LHCN-M2 (cell line): ENCODE measurements around the gene RAD51B. TPM values are rescaled to one million over a fixed set of nuclear protein-coding genes. Genes with fewer than 3 reads are reported as not detected.

Experiments
- DNase-seq: peaks from one replicate; pipeline ENCODE4 v3.0.0-alpha.2; 2012; ENCODE audit warnings: low read depth
- total RNA-seq: library from RNA; depleted of rRNA; stranded (reverse); fragments of >200 nt; gene quantifications from 2 replicates; pipeline ENCODE4 v1.2.3, GENCODE V29; 2014

Gene RAD51B
- total RNA-seq, 1 experiment from 2014 or later, result 14.5 TPM

DNA sequence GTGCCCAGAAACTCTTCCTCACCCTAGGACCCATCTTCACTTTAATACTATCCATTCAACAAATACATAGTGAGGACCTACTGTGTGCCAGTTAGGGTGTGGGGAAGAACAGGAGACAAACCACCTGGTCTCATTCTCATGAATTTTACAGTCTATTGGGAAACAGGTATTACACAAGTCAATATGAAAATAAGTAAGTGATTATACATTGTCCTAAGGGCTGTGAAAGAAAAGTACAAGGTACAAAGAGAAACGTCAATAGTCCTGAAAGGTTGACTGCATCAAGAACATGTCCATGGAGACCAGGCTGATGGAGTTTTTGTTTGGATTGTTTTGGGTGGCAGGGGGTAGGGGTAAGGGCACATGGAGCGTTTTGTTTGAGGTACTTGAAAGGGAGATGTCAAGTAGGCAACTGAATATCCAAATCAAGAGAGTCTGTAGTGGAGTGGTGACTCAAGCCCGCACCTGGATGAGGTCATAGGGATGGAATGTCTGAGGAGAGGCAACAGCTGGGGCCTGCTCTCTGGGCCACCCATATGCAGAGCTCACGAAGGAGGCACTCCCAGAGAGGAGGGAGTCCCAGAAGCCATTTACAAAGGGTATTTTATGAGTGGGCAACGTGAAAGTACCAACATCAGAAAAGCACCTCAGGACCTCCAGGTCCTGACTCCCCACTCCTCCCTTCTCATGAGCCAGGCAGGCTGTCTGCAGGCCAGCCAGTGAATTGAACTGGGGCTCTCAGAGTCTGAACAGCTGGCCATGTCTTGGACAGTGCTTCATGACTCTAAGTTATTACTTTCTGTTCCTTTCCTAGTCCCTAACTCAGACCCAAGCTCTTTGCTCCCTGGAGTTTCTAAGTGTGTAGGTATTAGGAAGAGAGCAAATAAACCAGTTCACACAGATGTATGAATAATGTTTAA is 701.3 kb downstream of the RAD51B start:
- peak; percentile 58 for DNase-seq

DNA sequence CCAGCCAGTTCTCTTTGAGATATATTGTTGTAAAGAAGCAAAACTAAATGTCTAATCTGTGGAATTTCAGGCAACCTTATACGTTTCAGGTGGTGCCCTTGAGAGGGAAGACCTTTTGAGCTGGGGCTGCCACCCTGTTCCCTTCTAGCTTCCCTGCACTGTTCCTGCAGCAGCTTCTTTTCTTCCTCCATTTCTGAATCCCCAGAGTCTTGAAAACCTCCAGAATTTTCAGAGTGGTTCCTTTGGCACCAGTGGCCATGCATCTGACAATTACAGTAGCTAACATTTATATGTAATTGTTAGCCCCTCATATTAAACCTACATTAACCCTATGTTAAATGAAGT is 702.0 kb downstream of the RAD51B start:
- no peak for DNase-seq

DNA sequence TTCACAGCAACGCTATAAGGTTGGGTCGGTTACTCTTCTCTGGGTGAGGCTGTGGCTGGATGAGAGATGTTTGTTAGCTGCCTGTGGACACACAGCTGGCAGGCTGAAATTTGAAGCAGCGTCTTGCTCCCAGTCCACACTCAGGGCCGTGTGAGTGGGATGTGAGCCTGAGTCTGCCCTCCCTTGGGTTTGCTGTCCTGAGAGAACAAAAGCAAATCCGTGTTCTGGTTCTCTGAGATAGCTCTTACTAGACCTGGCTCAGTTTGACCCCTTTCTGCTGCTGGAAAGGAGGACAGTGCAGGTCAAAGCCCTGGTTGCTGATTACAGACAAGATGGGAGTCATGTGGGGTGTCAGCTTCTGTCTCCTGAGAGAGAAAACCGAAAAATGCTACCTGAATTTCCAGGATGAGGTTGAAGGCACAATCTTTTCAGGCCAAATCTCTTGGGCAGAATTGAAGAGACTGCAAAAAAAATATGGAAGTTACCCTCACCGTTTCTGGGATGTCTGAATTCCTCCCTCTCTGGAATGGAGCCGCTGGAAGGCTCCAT is 702.5 kb downstream of the RAD51B start:
- no peak for DNase-seq

DNA sequence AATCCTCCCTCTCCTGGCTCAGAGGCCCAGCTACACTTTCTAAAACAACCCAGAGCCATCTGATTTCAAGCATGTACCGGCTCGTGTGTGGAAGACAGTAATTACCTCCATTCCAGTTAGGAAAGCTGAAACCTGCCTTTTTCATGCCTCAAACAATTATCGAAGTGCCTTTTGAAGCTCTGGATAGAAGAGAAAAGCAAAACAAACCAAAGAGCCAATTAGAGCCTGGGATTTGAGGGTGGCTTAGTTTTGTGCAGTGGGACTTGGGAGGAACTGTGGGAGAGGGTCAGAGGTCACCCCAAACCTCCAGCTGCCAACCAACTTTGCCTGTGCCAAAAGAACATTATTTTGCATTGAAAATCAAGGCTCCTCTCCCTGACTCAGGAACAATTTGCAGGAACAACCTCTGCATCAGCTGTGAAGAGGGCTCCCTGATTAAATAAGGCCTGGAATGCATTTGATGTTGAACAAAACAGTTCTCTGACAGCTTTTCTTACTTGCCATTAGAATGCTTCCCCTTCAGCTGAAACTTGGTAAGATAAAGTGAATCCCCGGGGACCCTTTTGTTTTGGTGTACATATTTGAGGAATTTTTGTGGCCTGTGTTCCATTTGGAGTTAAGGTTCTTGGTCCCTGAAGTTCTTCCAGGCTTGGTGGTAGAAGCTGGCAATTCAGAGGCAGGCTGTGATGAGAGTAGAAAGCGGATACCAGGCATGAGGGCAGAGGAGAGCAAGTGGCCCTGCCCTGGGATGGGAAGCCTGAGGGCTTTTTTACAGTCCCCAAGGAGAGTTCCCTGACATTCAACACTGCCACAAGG is 703.1 kb downstream of the RAD51B start:
- peak; percentile 76 for DNase-seq

DNA sequence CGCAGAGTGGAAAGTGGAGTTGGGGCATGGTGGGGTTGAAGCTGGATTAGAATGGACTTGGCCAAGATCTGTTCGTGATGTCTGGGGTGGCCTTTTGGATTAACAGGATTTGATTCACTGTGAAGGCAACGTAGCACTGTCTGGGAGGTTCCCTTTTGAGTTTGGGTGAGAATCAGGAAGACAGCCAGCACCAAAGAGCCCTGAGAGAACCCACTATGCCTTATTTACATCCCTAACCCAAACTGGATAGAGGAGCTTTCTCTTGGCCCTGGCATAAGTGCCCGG is 703.7 kb downstream of the RAD51B start:
- no peak for DNase-seq

DNA sequence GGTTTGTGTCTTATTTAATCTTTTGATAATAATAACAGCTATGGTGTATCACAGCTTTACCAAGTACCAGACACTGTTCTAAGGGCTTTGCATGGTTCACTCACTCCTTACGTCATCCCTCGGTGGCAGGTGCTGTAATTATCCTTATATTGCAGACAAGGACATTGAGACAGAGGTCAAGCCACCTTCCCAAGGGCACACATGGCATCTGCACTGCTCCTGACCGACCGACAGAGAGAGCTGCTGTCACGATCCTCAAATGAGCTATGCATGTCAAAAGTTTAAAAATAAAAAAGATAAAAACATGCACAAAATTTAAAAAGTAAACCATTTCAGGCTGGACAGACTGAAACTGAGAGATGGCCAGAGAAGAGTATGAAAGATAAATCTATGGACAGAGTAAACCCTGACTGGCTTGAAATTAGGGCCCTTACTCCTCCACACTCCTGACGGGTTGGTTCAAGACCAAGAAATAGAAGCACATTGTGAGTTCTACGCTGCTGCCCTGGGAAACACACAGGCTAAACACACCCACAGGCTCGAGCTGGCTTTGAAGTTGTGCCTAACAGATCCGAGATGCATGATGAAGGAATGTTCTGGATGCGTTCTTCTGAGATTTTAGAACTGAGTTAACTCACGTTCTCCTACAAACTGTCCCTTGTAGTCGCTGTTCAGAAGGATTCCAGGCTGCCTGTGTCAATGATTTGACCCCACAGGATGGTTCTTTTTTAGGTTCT is 704.6 kb downstream of the RAD51B start:
- peak; percentile 80 for DNase-seq

DNA sequence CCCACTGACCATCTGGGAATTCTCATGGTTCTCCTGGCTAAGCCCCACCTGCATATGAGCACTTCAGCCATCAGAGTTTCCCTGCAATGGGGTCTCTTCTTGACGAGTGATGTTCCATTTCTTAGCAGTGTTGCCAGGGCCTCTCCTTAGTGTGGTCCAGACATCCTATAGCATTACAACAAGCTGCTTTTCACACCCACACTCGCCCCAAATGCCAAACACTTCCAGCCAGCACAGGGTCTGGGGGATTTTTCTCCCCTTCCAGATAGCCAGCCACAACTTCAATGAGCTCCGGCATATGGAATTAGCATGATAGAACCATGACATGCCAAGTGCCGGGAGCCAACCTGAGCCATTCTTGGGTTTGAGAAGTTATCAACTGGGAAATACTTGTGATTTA is 705.9 kb downstream of the RAD51B start:
- DNase-seq, result no peak

DNA sequence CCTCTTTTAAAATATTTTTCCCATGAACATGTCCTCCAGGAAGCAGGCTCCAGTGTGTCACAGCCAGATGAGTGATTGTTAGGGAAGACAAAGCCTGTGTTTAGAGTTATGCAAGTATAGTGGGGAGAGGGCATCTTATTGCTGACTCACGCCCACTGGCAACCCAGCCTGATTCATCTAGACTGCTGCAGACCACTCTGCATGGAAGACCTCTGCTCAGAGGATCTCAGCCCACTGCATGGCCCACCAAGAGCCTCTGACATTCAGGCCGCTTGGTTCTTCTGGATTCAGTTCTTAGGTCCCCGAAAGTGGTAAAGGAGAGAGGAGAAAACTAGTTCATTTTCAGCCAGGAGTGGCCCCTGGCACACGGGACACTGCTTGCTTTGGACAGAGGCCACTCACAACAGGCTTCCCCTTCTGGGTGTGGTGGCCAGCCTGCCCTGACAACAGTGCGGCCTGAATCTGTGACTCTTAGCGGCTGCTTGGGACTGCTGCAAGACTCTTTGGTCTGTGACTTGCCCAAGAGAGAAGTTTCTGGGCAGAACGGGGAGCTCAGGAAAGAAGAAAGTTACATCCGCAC is 707.0 kb downstream of the RAD51B start:
- peak; percentile 75 for DNase-seq

DNA sequence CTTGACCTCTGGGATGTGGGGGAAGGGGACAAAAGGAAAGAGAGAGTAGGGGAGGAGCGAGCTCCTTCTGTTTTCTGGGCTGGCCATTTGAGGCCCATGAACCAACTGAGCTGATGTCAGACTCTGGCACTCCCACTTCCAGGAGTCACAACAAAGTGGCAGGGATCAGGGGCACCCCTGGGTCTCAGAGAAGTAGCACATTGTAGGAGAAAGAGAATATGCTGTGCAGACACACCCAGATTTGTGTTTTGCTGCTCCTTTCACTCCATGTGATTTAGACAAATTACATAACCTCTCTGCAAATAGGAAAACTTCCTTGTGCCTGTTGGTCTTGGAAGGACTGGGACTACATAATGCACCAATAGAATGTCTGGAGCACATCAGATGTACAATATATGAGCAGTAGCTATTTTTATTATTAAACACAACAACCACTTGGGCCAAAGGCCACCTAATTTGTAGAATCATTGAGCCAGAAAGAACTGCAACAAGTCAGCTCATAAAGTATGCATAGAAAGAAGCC is 707.8 kb downstream of the RAD51B start:
- DNase-seq, result peak; percentile 88

DNA sequence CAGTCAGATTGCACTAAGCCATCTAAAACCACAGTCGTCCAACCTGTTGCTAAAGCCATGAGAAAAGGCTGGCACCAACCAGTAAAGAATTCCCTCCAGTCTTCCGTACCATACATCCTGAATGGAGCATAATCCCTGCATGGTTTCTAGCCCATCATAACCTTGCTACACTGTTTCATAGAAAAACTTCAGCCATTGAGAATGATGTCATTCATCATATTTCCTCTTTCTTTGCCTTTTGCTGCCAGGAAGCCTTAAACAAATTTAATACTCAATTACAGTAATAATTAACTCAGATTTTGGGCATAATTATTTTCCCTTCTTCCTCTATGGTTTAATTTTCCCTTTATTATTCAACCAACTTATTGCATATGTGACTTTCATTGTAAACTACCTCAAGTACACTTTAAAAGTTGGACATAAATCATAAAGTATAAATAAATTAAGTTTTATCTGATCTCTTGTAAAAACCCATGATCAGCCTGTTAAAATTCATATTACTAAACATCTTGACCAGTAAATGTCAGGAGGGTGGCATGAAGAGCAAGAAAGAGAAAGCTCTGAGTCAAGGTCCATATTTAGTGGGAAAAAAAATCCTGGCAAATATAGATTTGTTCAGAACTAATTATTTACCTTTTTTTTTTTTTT is 708.6 kb downstream of the RAD51B start:
- no peak for DNase-seq

DNA sequence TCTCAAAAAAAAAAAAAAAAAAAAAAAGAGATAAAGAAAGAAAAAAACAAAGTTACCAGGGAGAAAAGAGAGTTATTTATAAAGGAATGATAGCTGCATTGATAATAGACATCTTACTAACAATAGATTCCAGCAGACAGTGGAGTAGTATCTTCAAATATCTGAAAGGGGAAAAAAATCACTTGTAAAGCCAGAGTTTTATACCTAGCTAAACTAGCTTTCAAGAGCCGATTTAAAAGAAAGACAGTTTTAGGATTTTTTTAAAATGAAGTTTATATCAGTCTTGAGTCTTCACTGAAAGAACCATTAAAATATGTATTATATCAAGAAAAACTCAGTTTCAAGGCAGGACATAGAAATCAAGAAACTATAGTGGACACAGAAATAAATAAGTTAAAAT is 710.9 kb downstream of the RAD51B start:
- DNase-seq, result no peak

DNA sequence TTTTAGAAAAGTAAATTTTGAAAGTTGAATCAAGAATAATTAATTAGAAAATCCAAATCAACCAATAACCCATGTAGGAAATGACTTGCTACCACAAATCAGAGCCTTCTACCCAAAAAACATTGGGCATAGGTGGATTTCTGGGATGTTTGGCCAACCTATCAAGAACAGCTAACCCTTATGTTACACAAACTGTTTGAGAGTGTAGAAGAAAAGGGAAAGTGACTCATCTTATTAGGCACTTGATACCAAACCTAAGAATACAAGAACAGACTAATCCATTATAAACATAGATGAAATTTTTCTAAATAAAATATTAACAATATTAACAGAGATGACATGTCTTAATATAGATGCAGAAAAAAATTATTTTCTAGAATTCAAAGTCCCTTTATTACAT is 712.9 kb downstream of the RAD51B start:
- no peak for DNase-seq

DNA sequence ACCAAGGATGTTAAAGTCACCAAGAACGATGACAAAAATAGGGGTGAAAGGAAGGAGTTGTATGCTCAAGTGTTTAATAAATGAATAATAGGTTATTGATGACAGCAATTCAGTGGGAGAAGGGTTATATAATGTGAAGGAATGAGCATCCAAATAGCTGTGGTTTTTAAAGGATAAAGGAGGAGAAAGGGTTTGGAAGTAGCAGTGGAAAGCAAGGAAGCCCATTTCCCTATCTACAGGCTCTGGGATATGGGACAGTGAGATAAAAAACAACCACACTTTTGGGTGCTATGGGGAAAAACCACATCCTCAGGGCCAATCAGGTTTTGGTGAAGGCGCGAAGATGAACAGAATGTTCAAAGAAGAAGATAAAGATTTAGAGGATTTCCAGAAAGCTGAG is 714.7 kb downstream of the RAD51B start:
- DNase-seq, result no peak

DNA sequence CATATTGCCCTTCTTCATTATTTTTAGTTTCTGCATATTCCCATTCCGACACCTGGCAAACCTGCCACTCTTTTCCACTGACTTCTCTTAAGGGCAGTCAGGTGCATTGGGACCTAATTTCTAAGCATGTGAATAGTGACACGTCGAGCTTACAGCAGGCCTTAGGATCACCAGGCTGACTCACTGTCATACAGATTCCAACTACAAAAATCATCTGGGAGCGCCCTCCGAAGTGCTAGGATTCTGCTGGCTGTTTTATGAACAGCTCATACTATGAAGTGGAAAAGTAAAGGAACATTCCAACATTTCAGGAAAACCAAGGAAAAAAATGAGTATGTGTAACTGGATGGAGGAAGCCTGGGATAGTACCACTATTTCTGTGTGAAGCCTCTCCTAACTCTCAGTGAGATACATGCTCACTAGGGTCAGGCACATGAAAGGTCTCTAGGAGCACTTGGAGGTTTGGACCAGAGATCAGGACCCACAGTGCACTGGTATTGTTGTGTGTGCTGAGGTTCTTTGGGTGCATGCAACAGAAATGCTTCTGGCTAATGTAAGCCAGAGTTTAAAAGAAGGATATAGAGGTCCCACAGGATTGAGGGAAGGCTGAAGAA is 715.9 kb downstream of the RAD51B start:
- DNase-seq, result peak; percentile 93

DNA sequence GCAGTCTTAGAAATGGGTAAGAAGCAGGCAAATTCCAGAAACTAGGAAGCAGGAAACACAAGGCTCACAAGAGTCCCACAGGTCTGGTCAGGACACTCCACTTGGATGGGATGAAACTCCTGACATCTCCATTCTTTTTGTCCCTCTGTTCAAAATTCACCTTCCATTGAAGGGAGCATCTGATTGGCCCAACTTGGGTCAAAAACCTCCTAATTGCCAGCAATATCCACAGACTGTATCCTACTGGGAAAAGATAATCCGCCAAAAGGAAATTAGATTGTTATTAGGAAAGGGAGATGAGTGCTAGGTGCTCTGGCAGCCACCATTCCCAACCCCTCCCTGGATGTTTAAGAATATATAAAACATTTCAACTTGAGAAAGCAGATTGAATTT is 716.4 kb downstream of the RAD51B start:
- no peak for DNase-seq

DNA sequence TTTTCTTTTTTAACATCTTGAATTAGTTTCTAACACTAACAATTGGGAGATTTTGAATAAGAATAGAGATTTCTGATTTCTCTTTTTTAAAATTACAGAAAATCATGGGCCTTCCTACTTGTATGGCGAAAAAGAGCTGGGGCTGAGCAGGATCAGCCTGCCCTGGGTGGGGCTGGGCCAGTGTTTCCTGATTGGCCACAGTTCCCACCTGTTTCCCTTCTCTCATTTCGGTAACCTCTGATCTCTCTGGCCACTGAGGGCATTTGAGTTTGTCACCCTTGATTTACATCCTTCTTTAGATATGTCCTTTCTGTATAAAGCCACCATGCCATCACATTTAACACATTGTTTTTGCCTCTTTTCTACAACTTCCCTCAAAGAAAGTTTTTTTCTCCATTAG is 719.1 kb downstream of the RAD51B start:
- no peak for DNase-seq

DNA sequence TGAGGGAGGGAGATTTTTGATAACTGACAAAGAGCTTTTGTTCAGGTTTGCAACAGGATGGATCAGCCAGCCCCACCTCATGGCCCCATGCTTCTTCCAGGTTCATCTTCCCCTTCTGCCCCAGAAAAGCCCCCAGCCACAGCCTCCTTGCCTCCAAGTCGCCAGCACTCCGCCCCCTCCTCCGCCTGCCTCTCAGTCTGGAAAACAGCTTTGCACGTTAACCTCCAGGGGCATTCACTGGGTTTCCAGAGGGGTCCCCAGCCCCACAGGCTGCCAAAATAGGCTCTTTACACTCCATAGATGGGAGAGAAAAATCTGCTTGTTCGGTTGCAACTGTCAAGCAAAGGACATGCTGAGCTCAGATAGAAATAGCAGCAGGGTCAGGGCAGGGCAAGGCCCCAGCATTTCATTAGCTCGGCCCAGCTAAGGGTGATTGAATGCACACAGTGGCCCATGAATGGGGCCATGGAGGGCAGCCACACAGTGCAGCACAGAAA is 719.7 kb downstream of the RAD51B start:
- DNase-seq, result no peak

DNA sequence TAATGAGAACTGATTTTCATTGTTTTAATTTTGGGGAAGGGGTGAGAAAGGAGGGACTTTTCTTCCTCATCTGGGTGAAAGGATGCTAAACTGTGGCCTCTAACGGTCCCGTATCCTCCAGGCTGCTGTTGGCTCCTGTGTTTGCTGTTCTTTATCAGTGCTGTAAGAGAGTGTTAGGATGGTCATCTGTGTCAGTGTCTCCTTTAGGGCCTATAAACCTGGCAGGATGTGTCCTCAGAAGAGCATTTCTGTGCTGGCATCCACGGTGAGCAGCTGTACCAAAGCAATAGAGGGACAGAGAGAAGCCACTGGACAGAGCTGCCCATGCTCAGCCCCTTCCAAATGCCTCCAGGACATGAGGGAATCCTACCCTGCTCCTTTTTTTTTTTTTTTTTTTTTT is 720.2 kb downstream of the RAD51B start:
- no peak for DNase-seq

DNA sequence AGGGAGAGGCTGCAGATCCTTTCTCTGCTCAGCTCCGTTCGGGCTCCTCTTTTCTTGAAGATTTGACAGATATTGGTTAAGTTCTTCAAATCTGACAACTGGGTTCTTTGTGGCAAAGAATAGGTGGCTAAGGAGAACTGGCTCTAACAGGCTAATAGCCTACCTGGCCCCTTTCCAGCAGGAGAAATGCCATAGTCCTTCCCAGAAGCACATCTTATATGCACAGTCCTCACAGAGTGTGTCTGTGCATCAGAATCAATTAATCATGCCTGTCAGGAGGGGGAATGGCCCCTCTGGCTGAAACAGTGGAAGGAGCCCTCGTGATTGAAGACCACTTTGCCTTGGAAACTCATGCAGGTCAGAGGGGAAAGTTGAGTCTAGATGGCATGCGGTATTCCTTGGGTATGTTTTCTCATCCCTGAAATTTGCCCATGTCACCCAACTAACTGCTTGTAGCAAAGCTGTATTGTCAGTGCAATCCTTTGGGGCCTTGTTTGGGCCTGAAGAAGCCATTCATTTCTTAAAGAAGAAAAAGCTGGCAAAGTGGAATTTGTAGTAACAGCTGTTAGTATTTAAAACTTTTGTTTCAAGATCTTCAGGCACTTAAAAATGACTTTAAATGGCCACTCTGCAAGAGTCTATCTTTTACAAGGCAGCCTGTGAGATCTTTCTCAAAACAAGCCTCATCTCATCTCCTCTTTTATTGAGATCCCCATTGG is 721.8 kb downstream of the RAD51B start:
- no peak for DNase-seq

DNA sequence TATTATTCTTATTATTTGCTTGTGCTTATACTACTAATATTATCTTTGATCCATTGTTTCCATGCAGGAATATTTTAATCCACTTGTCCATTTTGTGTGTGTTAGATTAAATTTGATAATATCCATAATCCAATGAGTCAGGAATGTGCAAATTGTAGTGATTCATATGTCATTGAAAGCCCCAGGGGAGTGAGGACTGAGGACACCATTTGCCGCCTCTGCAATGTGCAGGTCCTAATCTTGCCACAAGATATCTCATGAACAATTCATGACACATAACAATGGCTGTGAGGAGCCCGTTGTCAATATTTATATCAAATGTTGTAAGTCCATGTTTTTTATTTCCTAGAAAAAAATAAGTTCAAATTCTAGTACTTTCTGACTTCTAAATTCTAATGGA is 722.8 kb downstream of the RAD51B start:
- DNase-seq, result no peak
